Adipocyte (in vitro differentiated cells): ENCODE measurements around the gene TGM3.
"Not testable (repeated sequence)": the region's sequence is repeated elsewhere in the genome, so short reads cannot be mapped to it uniquely, and the experiment has no call there.

Source experiments
- DNase-seq: peaks from one replicate; pipeline ENCODE4 v3.0.0-alpha.2; 2015; ENCODE audit warnings: low read depth
- H3K27me3 ChIP-seq: replicated peaks from 2 replicates; pipeline ENCODE4 v1.7.0; 2013; ENCODE audit warnings: mild to moderate bottlenecking, low read length, moderate library complexity; ENCODE audit not compliant: control insufficient read depth, insufficient read depth
- H3K36me3 ChIP-seq: 2 replicates; pipeline ENCODE4 v1.7.0; 2013; ENCODE audit warnings: low read length, mild to moderate bottlenecking, moderate library complexity; ENCODE audit not compliant: control insufficient read depth, insufficient read depth, severe bottlenecking
- H3K4me1 ChIP-seq: 2 replicates; pipeline ENCODE4 v1.7.0; 2013; ENCODE audit warnings: mild to moderate bottlenecking, low read length, moderate library complexity; ENCODE audit not compliant: control insufficient read depth, insufficient read depth
- H3K4me3 ChIP-seq: 2 replicates; pipeline ENCODE4 v1.7.0; 2013; ENCODE audit warnings: mild to moderate bottlenecking, low read length, moderate library complexity
- H3K9ac ChIP-seq: 2 replicates; pipeline ENCODE4 v1.7.0; 2013; ENCODE audit warnings: mild to moderate bottlenecking, low read length, moderate library complexity
- H3K9me3 ChIP-seq: 2 replicates; pipeline ENCODE4 v1.7.0; 2013; ENCODE audit warnings: mild to moderate bottlenecking, low read length, moderate library complexity; ENCODE audit not compliant: control insufficient read depth

Gene TGM3

DNA sequence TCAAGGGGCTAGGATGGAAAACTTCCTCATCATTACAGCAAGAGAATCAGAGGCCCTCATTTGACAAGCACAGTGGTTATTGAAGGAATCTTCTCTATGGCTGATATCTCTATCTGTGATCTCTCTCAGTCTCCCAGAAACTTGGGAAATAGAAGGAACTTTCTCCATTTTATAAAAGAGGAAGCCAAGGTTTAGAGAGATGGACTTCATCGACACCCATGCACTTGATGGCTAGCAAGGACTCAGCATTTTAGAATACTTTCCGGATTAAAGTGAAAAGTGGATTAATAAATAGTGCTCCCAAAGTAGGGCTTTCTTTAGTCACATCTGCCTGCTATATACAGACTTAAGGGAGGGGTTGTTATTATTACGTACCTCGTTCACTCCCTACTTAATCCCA lies 34.2 kb upstream of the TGM3 start:
- Histone ChIP-seq H3K9me3 (no peaks in the 10 kb centered on the region), H3K27me3 (no peaks in the 10 kb centered on the region), H3K4me1 (peaks cover 3% of the 10 kb centered on the region), H3K36me3 (no peaks in the 10 kb centered on the region), H3K4me3 (no peak overlapping the region), H3K9ac (no peak overlapping the region)
- no peak for DNase-seq

DNA sequence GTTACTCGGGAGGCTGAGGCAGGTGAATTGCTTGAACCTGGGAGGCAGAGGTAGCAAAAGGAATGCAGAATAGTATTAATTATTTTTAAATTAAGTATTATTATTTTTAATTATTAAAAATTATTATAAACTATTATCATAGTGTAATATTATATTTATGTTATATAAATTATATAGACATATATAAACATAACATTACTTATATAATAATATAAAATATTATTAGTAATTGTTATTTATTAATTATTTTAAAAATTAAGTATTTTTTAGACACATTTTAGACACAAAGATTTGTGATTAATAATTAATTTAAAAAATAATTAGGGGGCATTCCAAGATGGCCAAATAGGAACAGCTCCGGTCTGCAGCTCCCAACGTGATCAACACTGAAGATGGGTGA lies 31.7 kb upstream of the TGM3 start:
- Histone ChIP-seq H3K36me3 (no peaks in the 10 kb centered on the region), H3K4me1 (peaks cover 3% of the 10 kb centered on the region), H3K4me3 (no peak overlapping the region), H3K27me3 (no peaks in the 10 kb centered on the region), H3K9me3 (no peaks in the 10 kb centered on the region), H3K9ac (no peak overlapping the region)
- no peak for DNase-seq

- not testable (repeated sequence) for H3K4me3 ChIP-seq, H3K9me3 ChIP-seq, H3K36me3 ChIP-seq, H3K4me1 ChIP-seq, DNase-seq, H3K27me3 ChIP-seq, H3K9ac ChIP-seq
These were observed 31.0 kb upstream of the TGM3 start for GRCh38 chr20:2264621-2265374.

DNA sequence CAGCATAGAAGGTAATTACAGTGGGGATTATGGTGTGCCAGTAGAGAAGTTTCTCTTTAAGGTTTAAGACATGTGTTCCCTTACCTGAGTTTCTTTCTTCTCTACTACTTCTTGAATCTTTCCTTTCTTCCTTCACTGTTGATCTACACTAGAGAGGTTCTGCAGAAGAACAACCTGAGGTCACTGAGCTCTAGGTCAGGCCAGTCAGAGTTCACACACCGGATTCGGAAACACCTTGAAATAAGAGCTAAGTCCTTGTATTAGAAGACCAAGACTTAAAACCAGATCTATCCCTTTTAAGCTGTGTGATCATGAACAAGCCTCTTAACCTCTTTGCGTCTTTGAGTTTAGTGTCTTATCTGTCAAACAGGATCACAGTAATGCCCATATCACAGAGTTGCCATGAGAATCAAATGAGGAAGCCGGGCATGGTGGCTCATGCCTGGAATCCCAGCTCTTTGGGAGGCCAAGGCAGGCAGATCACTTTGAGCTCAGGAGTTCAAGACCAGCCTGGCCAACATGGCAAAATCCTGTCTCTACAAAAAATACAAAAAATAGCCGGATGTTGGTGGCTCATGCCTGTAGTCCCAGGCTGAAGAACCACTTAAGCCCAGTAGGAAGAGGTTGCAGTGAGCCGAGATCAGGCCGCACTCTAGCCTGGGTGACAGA lies 22.0 kb upstream of the TGM3 start:
- H3K27me3 ChIP-seq, result no peaks in the 10 kb centered on the region

GRCh38 chr20:2276015-2276414 lies 19.8 kb upstream of the TGM3 start:
- no peak for DNase-seq
- no peaks in the 10 kb centered on the region for H3K27me3 ChIP-seq

More for the DNA sequence above, 22.0 kb upstream of the TGM3 start:
- Histone ChIP-seq H3K36me3 (no peaks in the 10 kb centered on the region), H3K9ac (no peak overlapping the region), H3K9me3 (no peaks in the 10 kb centered on the region), H3K4me3 (no peak overlapping the region), H3K4me1 (no peaks in the 10 kb centered on the region)
- no peak for DNase-seq

GRCh38 chr20:2279253-2279779 lies 16.5 kb upstream of the TGM3 start:
- Histone ChIP-seq H3K4me1 (no peaks in the 10 kb centered on the region), H3K36me3 (no peaks in the 10 kb centered on the region), H3K4me3 (no peak overlapping the region), H3K27me3 (no peaks in the 10 kb centered on the region), H3K9ac (no peak overlapping the region), H3K9me3 (peaks cover 4% of the 10 kb centered on the region)
- DNase-seq, result no peak

More at GRCh38 chr20:2276015-2276414, 19.8 kb upstream of the TGM3 start:
- H3K9ac ChIP-seq, result no peak overlapping the region
- no peaks in the 10 kb centered on the region for H3K36me3 ChIP-seq
- no peaks in the 10 kb centered on the region for H3K4me1 ChIP-seq
- H3K4me3 ChIP-seq, result no peak overlapping the region
- peaks cover 4% of the 10 kb centered on the region for H3K9me3 ChIP-seq

DNA sequence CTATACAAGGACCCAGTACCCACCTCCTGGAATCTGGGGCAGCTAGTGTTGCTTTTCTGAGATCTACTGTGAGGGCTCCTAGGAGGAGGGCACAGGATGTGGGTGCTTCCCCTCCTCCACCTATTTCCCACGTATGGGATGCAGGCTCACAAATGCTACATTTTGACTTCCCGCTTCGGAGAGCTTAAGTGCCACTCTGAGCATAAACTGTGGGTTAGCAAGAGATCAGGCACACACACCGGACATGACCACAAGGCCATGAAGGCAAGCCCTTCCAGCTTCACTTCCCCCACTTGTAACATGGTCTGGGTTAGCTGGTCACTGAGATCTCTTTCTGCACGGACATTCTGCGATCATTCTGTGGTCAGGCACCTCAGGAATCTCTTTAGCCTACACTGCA lies 15.7 kb upstream of the TGM3 start:
- H3K9ac ChIP-seq, result no peak overlapping the region
- H3K4me1 ChIP-seq, result no peaks in the 10 kb centered on the region
- H3K4me3 ChIP-seq, result no peak overlapping the region
- DNase-seq, result no peak
- H3K27me3 ChIP-seq, result no peaks in the 10 kb centered on the region
- H3K9me3 ChIP-seq, result peaks cover 4% of the 10 kb centered on the region
- H3K36me3 ChIP-seq, result no peaks in the 10 kb centered on the region

DNA sequence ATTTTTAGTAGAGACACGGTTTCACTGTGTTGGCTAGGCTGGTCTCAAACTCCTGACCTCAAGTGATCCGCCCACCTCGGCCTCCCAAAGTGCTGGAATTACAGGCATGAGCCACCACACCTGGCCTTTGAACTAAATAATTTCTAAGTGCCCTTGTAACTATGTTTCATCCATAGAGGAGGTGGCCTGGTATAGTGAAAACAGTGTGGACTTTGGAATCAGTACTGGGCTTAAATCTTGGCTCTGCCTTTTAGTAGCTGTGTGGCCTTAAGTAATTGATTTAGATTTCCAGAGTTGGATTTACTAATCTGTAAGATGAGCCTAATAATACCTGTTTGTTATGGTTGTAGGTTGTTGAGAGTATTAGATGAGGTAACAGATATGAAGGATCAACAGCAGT lies 14.2 kb upstream of the TGM3 start:
- DNase-seq, result no peak
- no peaks in the 10 kb centered on the region for H3K36me3 ChIP-seq
- no peak overlapping the region for H3K9ac ChIP-seq
- no peaks in the 10 kb centered on the region for H3K27me3 ChIP-seq
- peaks cover 4% of the 10 kb centered on the region for H3K9me3 ChIP-seq
- H3K4me1 ChIP-seq, result no peaks in the 10 kb centered on the region
- H3K4me3 ChIP-seq, result no peak overlapping the region

DNA sequence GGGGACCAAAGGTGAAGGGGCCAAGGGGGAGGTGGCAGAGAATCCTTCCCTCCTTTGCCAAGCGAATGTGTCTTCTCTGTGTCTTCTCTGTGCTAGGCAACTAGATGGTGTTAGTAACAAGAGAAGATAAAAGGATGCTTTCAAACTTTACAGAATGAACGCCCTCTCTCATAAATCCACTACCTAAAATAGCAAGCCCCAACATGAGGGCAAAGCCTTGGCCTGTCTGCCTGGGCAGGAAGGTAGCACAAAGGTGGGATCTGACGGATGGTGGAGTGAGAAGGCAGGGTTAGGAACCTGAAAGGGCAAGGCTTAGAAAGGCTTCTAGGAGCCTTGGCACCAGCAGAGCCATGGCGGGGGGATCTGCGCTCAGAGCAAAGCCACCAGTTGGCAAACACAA lies 13.6 kb upstream of the TGM3 start:
- H3K4me1 ChIP-seq, result no peaks in the 10 kb centered on the region
- H3K4me3 ChIP-seq, result no peak overlapping the region
- no peaks in the 10 kb centered on the region for H3K36me3 ChIP-seq
- H3K9me3 ChIP-seq, result peaks cover 4% of the 10 kb centered on the region
- DNase-seq, result no peak
- H3K27me3 ChIP-seq, result no peaks in the 10 kb centered on the region
- no peak overlapping the region for H3K9ac ChIP-seq

- Histone ChIP-seq H3K36me3 (no peaks in the 10 kb centered on the region), H3K27me3 (no peaks in the 10 kb centered on the region), H3K4me3 (no peak overlapping the region), H3K9me3 (peaks cover 4% of the 10 kb centered on the region), H3K4me1 (no peaks in the 10 kb centered on the region), H3K9ac (no peak overlapping the region)
- no peak for DNase-seq
These were observed 11.9 kb upstream of the TGM3 start for GRCh38 chr20:2283706-2284423.

DNA sequence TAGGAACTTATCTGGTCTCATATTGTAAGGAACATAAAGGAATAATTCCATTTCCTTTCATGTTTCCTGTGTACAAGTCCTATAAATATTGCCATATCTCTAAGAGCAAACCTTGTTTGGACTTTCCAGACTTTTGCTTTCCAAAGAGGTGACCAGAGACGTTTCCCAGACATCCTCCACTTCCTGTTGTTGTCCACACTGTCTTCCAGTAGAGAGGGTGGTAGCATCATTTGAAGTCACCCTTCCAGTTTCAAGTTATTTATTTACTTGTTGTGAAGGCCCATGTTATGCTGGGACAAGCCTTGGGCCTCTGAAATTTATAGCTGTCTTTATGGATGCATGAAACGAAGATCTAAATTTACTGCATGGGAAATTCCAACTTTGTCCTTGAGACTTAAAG lies 10.6 kb upstream of the TGM3 start:
- no peak for DNase-seq
- Histone ChIP-seq H3K9ac (no peak overlapping the region), H3K36me3 (no peaks in the 10 kb centered on the region), H3K27me3 (no peaks in the 10 kb centered on the region), H3K4me1 (no peaks in the 10 kb centered on the region), H3K4me3 (no peak overlapping the region), H3K9me3 (peaks cover 4% of the 10 kb centered on the region)
